K562 (cell line): Measurements from ENCODE around the gene NKX1-2. TPM values are rescaled to one million over a fixed set of nuclear protein-coding genes. Genes with fewer than 3 reads are reported as not detected.

Source experiments
- ARHGAP35 ChIP-seq: fragments of 450-650 bp; IDR thresholded peaks from 2 replicates; pipeline ENCODE4 v1.6.1; 2018; ENCODE audit not compliant: partially characterized antibody
- CBFA2T2 ChIP-seq: fragments of 450-650 bp; conservative IDR thresholded peaks from 2 replicates; pipeline ENCODE4 v1.6.1; 2017; ENCODE audit warnings: mild to moderate bottlenecking
- DDX20 ChIP-seq: fragments of 450-650 bp; IDR thresholded peaks from 2 replicates; pipeline ENCODE4 v1.6.1; 2016; ENCODE audit warnings: missing genetic modification characterization, low read depth, mild to moderate bottlenecking, missing compliant biosample characterization, moderate library complexity
- EHMT2 ChIP-seq: fragments of 450-650 bp; IDR thresholded peaks from 2 replicates; pipeline ENCODE4 v1.6.1; 2018; ENCODE audit warnings: antibody characterized with exemption
- FOXK2 ChIP-seq, 2 experiments: fragments of 450-650 bp; IDR thresholded peaks in 1 of 2; conservative IDR thresholded peaks in 1 of 2; 2 replicates each; pipeline ENCODE4 v1.6.1; 2016; ENCODE audit warnings: low read depth in 2 of 2, mild to moderate bottlenecking in 1 of 2
- HNRNPLL ChIP-seq: fragments of 200-400 bp; formaldehyde crosslinking; IDR thresholded peaks from 2 replicates; pipeline ENCODE4 v1.6.1; 2017; ENCODE audit warnings: low read length, low read depth, mild to moderate bottlenecking; ENCODE audit not compliant: poor library complexity, severe bottlenecking
- ILF3 ChIP-seq: fragments of 450-650 bp; IDR thresholded peaks from 2 replicates; pipeline ENCODE4 v1.6.1; 2018; ENCODE audit warnings: antibody characterized with exemption, mild to moderate bottlenecking, moderate library complexity, borderline replicate concordance
- NBN ChIP-seq: fragments of 450-650 bp; IDR thresholded peaks from 2 replicates; pipeline ENCODE4 v1.6.1; 2016; ENCODE audit warnings: low read depth, mild to moderate bottlenecking
- NFIC ChIP-seq: fragments of 450-650 bp; IDR thresholded peaks from 2 replicates; pipeline ENCODE4 v1.6.1; 2017; ENCODE audit warnings: mild to moderate bottlenecking, inconsistent platforms
- NR2C1 ChIP-seq, 2 experiments: fragments of 450-650 bp; IDR thresholded peaks; 2 replicates each; pipeline ENCODE4 v1.6.1; 2017; ENCODE audit warnings: mild to moderate bottlenecking in 2 of 2, antibody characterized with exemption in 1 of 2, inconsistent platforms in 1 of 2, missing compliant biosample characterization in 1 of 2, missing genetic modification characterization in 1 of 2
- PHB2 ChIP-seq: fragments of 450-650 bp; IDR thresholded peaks from 2 replicates; pipeline ENCODE4 v1.6.1; 2017; ENCODE audit warnings: low read depth
- SLC30A9 ChIP-seq: fragments of 250-450 bp; sonication (Bioruptor Pico); IDR thresholded peaks from 2 replicates; pipeline ENCODE4 v1.8.0; 2022; ENCODE audit warnings: mild to moderate bottlenecking, moderate library complexity
- TAF7 ChIP-seq: fragments of 450-650 bp; IDR thresholded peaks from 2 replicates; pipeline ENCODE4 v1.6.1; 2016; ENCODE audit warnings: missing genetic modification characterization, missing compliant biosample characterization
- TCF3 ChIP-seq: sonication (generic); formaldehyde crosslinking; IDR thresholded peaks from 2 replicates; pipeline ENCODE4 v1.4.0; 2020; ENCODE audit warnings: mild to moderate bottlenecking, missing genetic modification reagents
- ZFP30 ChIP-seq: fragments of 250-450 bp; sonication (Bioruptor Pico); IDR thresholded peaks from 2 replicates; pipeline ENCODE4 v1.8.0; 2022; ENCODE audit warnings: moderate library complexity, mild to moderate bottlenecking, inconsistent platforms, borderline replicate concordance
- ZNF140 ChIP-seq: fragments of 250-450 bp; sonication (Bioruptor Pico); IDR thresholded peaks from 2 replicates; pipeline ENCODE4 v1.8.0; 2021; ENCODE audit warnings: moderate library complexity, mild to moderate bottlenecking, inconsistent platforms
- polyA plus RNA-seq, 8 experiments: library from polyadenylated mRNA; depleted of rRNA in 4 of 8; stranded (reverse) in 5 of 8; unstranded in 3 of 8; fragments of >200 nt; fragmentation: Nextera tagmentation in 2 of 8; fragmentation: Illumina TruSeq in 1 of 8; extraction: Ambion mirVana in 2 of 8; extraction: Trizol in 1 of 8; gene quantifications; 2 replicates each; pipeline versions ENCODE4 v1.2.1 to v1.2.3, GENCODE V29; 2011 to 2014; ENCODE audit warnings: inconsistent platforms in 1 of 8, missing spikeins in 1 of 8
- total RNA-seq, 7 experiments: library from RNA; depleted of rRNA in 6 of 7; stranded (reverse); fragments of >200 nt in 6 of 7; fragmentation: Illumina TruSeq in 2 of 7; extraction: Trizol in 2 of 7; gene quantifications; 2 replicates each; pipeline versions ENCODE4 v1.2.1 to v1.2.3, GENCODE V29; 2011 to 2021; ENCODE audit warnings: low replicate concordance in 1 of 7
- TF ChIP-seq, protein P1 (sequence below): fragments of 250-450 bp; sonication (Bioruptor Pico); IDR thresholded peaks from 2 replicates; pipeline ENCODE4 v1.4.0; 2020; ENCODE audit warnings: mild to moderate bottlenecking, moderate library complexity
- TF ChIP-seq, protein P2 (sequence below), 2 experiments: fragments of 450-650 bp; conservative IDR thresholded peaks; 2 replicates each; pipeline ENCODE4 v1.6.1; 2017; ENCODE audit warnings: mild to moderate bottlenecking in 2 of 2, moderate library complexity in 2 of 2
- TF ChIP-seq, protein P3 (sequence below): fragments of 250-450 bp; sonication (Bioruptor Pico); IDR thresholded peaks from 2 replicates; pipeline ENCODE4 v1.5.1; 2021; ENCODE audit warnings: mild to moderate bottlenecking
- TF ChIP-seq, protein P4 (sequence below), 3 experiments: IDR thresholded peaks in 2 of 3; conservative IDR thresholded peaks in 1 of 3; 2 replicates each; pipeline ENCODE4 v1.5.1; 2011 to 2012; ENCODE audit warnings: low read length in 3 of 3, mild to moderate bottlenecking in 3 of 3, control low read depth in 2 of 3, improper control_type of control experiment in 1 of 3, inconsistent platforms in 1 of 3, low read depth in 1 of 3, mixed read lengths in 1 of 3, moderate library complexity in 1 of 3; ENCODE audit not compliant: insufficient read depth in 2 of 3

NKX1-2 gene
- total and polyA plus RNA-seq, 9 of the 15 experiments (the other 6 are each of a cell fraction or from before 2014, with no cell fraction given), result not detected

DNA sequence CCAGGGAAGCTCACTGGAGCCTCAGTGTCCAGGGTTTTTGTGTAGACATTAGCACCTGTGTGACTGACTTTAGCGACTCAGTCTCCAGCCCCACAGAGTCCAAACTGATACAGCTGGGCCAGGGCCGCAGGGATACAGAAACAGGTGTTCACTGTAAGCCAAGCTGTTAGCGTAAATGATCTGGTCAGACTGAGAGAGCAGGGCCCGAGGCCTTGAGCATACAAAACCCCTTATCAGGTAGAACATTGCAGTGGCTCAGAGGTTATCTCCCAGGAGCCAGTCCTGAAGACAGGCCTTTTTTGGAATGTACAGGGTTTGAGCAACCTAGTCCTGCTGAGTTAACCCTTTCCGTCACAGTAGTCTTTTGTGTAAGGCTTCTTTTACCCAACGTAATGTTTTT, 36.8 kb upstream of the NKX1-2 start (continued):
- TF ChIP-seq ILF3, result no peak
- 0 out of 2 replicates have a peak, but pooled peaks have one; percentile 36 for TF ChIP-seq PHB2
- TF ChIP-seq, protein P1, sequence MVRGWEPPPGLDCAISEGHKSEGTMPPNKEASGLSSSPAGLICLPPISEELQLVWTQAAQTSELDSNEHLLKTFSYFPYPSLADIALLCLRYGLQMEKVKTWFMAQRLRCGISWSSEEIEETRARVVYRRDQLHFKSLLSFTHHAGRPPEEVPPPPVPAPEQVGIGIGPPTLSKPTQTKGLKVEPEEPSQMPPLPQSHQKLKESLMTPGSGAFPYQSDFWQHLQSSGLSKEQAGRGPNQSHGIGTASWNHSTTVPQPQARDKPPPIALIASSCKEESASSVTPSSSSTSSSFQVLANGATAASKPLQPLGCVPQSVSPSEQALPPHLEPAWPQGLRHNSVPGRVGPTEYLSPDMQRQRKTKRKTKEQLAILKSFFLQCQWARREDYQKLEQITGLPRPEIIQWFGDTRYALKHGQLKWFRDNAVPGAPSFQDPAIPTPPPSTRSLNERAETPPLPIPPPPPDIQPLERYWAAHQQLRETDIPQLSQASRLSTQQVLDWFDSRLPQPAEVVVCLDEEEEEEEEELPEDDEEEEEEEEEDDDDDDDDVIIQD (CRISPR knock-in tag), result no peak
- no peak for TF ChIP-seq SLC30A9 (CRISPR knock-in tag)
- 0 out of 2 replicates have a peak, but pooled peaks have one; percentile 27 for TF ChIP-seq NBN
- TF ChIP-seq ARHGAP35, result no peak
- TF ChIP-seq, protein P2, sequence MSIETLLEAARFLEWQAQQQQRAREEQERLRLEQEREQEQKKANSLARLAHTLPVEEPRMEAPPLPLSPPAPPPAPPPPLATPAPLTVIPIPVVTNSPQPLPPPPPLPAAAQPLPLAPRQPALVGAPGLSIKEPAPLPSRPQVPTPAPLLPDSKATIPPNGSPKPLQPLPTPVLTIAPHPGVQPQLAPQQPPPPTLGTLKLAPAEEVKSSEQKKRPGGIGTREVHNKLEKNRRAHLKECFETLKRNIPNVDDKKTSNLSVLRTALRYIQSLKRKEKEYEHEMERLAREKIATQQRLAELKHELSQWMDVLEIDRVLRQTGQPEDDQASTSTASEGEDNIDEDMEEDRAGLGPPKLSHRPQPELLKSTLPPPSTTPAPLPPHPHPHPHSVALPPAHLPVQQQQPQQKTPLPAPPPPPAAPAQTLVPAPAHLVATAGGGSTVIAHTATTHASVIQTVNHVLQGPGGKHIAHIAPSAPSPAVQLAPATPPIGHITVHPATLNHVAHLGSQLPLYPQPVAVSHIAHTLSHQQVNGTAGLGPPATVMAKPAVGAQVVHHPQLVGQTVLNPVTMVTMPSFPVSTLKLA (conservative IDR thresholded peaks at IDR 0.05), result 0 out of 4 replicates have a peak, but pooled peaks of 1 of the 2 experiments have one; percentile 26
- peak; percentile 94 for TF ChIP-seq CBFA2T2
- TF ChIP-seq TAF7 (tag), result no peak
- TF ChIP-seq, protein P3, sequence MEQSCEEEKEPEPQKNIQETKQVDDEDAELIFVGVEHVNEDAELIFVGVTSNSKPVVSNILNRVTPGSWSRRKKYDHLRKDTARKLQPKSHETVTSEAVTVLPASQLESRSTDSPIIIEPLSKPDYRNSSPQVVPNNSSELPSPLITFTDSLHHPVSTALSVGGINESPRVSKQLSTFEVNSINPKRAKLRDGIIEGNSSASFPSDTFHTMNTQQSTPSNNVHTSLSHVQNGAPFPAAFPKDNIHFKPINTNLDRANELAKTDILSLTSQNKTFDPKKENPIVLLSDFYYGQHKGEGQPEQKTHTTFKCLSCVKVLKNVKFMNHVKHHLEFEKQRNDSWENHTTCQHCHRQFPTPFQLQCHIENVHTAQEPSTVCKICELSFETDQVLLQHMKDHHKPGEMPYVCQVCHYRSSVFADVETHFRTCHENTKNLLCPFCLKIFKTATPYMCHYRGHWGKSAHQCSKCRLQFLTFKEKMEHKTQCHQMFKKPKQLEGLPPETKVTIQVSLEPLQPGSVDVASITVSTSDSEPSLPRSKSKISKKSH (CRISPR knock-in tag), result no peak
- TF ChIP-seq, protein P4, sequence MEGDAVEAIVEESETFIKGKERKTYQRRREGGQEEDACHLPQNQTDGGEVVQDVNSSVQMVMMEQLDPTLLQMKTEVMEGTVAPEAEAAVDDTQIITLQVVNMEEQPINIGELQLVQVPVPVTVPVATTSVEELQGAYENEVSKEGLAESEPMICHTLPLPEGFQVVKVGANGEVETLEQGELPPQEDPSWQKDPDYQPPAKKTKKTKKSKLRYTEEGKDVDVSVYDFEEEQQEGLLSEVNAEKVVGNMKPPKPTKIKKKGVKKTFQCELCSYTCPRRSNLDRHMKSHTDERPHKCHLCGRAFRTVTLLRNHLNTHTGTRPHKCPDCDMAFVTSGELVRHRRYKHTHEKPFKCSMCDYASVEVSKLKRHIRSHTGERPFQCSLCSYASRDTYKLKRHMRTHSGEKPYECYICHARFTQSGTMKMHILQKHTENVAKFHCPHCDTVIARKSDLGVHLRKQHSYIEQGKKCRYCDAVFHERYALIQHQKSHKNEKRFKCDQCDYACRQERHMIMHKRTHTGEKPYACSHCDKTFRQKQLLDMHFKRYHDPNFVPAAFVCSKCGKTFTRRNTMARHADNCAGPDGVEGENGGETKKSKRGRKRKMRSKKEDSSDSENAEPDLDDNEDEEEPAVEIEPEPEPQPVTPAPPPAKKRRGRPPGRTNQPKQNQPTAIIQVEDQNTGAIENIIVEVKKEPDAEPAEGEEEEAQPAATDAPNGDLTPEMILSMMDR (IDR thresholded peaks at IDR 0.05 in 2 of 3, conservative IDR thresholded peaks at IDR 0.05 in 1 of 3; ENCODE audit: insufficient read depth in 2 of 3, low read depth in 1 of 3, low read length in 3 of 3), result no peak
- TF ChIP-seq TCF3 (CRISPR knock-in tag), result peak; percentile 95
- no peak for TF ChIP-seq ZFP30 (CRISPR knock-in tag)
- TF ChIP-seq NR2C1 (IDR thresholded peaks at IDR 0.05), result no peak
- 0 out of 2 replicates have a peak, but pooled peaks have one; percentile 29 for TF ChIP-seq NR2C1 (tag; IDR thresholded peaks at IDR 0.05)
- no peak for TF ChIP-seq DDX20 (tag)
- no peak for TF ChIP-seq FOXK2 (conservative IDR thresholded peaks at IDR 0.05 in 1 of 2, IDR thresholded peaks at IDR 0.05 in 1 of 2; ENCODE audit: low read depth in 2 of 2)
- no peak for TF ChIP-seq ZNF140 (CRISPR knock-in tag)
- peak; percentile 79 for TF ChIP-seq NFIC
- TF ChIP-seq EHMT2, result no peak
- peak; percentile 78 for TF ChIP-seq HNRNPLL
